Measurements from ENCODE around the gene LRRC56. TPM values are rescaled to one million over a fixed set of nuclear protein-coding genes. Genes with fewer than 3 reads are reported as not detected.
A peak's percentile ranks its signal among the peaks of the same experiment; 100 is the strongest.

Gene LRRC56
- total and polyA plus RNA-seq, 2 experiments from 2014 or later, result 2.5 to 4.5 TPM

DNA sequence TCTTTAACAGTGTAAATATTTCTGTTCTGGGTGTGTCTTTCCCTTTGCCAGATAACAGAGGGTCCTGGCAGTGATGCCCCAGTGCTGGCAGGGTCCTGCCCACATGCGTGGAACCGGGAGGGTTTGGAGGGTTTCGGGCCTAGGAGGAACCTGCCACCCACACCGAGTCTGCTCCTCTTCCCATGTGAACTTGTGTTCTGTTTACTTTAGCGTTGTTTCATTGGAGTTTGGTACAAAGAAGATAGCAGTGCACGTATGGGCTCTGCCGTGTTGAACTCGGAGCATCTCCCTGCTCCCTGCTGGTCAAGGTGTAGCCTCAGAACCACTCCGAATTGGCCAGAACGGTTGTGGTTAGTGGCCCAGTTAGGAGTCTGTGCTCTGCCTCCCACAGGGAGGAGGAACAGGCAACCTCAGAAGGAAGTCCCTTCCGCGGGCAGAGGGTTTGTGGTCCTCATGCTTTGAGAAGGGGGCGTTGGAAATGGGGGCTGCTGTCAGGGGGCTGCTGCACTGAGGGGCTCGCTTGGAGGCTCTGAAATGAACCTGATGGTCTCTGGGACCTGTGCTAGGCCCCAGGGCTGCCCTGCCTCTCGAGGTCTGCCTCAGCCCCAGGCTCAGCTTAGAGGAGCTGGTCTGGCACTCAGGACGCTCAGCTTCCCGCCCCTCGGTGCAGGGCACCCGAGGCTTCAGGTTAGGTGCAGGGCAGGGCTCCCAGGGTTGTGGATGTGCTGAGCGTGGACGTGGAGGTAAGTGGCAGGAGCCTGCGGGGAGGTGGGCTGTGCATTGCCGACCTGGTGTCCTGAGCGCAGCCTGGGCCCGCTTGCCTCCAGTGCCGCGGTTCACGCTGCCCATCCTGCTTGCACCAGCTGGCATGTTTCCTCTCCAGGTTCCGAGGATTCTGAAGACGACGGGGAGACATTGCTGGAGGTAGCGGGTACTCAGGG lies 49.3 kb downstream of the LRRC56 start:
- DNase-seq (ENCODE audit: low read depth in 1 of 2, low spot score in 1 of 2), result no peak
- H3K36me3 ChIP-seq, result peaks cover 25% of the 10 kb centered on the region
- H3K4me3 ChIP-seq, result no peak overlapping the region
- H3K9me3 ChIP-seq (ENCODE audit: low read depth), result no peaks in the 10 kb centered on the region
- no peaks in the 10 kb centered on the region for H3K27me3 ChIP-seq
- no peak overlapping the region for H3K27ac ChIP-seq
- no peaks in the 10 kb centered on the region for H3K4me1 ChIP-seq (ENCODE audit: low read depth)
- TF ChIP-seq, protein P1, sequence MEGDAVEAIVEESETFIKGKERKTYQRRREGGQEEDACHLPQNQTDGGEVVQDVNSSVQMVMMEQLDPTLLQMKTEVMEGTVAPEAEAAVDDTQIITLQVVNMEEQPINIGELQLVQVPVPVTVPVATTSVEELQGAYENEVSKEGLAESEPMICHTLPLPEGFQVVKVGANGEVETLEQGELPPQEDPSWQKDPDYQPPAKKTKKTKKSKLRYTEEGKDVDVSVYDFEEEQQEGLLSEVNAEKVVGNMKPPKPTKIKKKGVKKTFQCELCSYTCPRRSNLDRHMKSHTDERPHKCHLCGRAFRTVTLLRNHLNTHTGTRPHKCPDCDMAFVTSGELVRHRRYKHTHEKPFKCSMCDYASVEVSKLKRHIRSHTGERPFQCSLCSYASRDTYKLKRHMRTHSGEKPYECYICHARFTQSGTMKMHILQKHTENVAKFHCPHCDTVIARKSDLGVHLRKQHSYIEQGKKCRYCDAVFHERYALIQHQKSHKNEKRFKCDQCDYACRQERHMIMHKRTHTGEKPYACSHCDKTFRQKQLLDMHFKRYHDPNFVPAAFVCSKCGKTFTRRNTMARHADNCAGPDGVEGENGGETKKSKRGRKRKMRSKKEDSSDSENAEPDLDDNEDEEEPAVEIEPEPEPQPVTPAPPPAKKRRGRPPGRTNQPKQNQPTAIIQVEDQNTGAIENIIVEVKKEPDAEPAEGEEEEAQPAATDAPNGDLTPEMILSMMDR (IDR thresholded peaks at IDR 0.05; ENCODE audit: low read depth, low read length), result no peak

DNA sequence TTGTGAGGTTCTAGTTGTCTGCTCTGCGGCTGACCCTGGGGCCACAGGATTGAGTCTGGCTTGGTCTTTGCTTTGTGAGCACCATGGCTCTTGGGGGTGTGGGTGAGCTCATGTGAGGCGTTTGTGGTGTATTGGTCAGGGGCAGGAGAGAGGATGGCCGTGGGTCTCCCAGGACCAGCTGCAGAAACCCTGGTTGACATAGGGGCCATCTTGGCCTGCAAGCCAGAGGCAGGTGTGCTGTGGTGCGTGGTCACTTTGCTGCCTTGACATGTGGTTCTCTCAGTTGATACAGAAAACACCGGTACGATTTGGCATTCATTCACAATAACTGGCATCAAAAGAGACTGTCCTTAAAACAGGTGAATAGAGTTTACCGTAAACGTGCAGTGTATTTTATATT lies 50.2 kb downstream of the LRRC56 start:
- Histone ChIP-seq H3K27ac (no peak overlapping the region), H3K36me3 (peaks cover 29% of the 10 kb centered on the region), H3K4me3 (no peak overlapping the region), H3K9me3 (ENCODE audit: low read depth) (no peaks in the 10 kb centered on the region), H3K27me3 (no peaks in the 10 kb centered on the region), H3K4me1 (ENCODE audit: low read depth) (no peaks in the 10 kb centered on the region)
- TF ChIP-seq, protein P1 (IDR thresholded peaks at IDR 0.05; ENCODE audit: low read depth, low read length), result no peak
- no peak for DNase-seq (ENCODE audit: low read depth in 1 of 2, low spot score in 1 of 2)

DNA sequence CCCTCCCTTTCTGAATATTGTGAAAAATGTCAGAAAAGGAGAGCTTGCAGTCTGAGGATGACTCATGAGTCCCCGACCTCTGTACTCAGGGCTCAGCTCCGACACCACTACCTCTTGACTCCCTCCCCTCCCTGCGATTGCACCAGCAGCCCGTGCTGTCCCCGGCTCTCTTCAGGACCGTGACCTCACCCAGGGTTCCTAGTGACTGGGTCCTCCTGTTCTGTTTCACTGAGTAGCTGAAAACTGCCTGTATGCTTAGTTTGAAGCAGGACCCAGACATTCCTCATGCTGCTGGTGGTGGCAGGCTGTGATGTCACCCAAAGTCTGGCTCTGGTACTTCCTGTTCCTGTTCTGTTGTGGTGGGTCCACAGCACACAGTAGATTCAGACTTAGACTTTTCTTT lies 50.7 kb downstream of the LRRC56 start:
- TF ChIP-seq, protein P1 (IDR thresholded peaks at IDR 0.05; ENCODE audit: low read depth, low read length), result no peak
- Histone ChIP-seq H3K36me3 (peaks cover 34% of the 10 kb centered on the region), H3K4me1 (ENCODE audit: low read depth) (no peaks in the 10 kb centered on the region), H3K27ac (no peak overlapping the region), H3K4me3 (no peak overlapping the region), H3K9me3 (ENCODE audit: low read depth) (no peaks in the 10 kb centered on the region), H3K27me3 (no peaks in the 10 kb centered on the region)
- DNase-seq (ENCODE audit: low read depth in 1 of 2, low spot score in 1 of 2), result peak in 1 of 2 donors; percentile 71

DNA sequence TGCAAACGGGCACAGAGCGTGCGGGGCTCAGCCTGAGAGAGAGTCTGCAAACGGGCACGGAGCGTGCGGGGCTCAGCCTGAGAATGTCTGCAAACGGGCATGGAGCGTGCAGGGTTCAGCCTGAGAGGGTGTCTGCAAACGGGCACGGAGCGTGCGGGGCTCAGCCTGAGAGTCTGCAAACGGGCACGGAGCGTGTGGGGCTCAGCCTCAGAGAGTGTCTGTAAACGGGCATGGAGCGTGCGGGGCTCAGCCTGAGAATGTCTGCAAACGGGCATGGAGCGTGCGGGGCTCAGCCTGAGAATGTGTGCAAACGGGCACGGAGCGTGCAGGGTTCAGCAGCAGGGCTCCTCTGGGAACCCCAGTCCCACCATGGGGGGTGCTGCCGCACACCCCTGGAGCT lies 52.5 kb downstream of the LRRC56 start:
- TF ChIP-seq, protein P1 (IDR thresholded peaks at IDR 0.05; ENCODE audit: low read depth, low read length), result no peak
- H3K9me3 ChIP-seq (ENCODE audit: low read depth), result no peaks in the 10 kb centered on the region
- H3K27me3 ChIP-seq, result no peaks in the 10 kb centered on the region
- peaks cover 37% of the 10 kb centered on the region for H3K36me3 ChIP-seq
- no peak overlapping the region for H3K27ac ChIP-seq
- no peaks in the 10 kb centered on the region for H3K4me1 ChIP-seq (ENCODE audit: low read depth)
- no peak overlapping the region for H3K4me3 ChIP-seq
- DNase-seq (ENCODE audit: low read depth in 1 of 2, low spot score in 1 of 2), result no peak

DNA sequence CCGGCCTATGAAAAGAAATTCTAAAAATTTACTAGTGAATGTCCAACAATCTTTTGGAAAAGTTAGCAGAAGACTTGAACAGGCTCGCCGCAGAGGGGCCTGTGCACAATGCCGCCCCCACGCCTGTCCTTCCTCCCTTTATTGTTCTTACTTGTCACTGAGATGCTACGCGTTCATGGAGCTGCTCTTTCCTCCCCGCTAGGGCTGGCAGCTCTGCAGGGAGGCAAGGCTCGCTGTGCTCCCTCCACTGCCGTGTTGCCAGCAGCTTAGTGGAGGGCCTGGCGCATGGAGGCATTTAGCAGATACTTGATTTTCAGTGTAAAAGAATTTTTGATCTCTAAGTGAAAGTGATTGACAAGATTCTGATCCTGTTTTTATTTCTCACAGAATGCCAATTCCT lies 53.7 kb downstream of the LRRC56 start:
- TF ChIP-seq, protein P1 (IDR thresholded peaks at IDR 0.05; ENCODE audit: low read depth, low read length), result no peak
- DNase-seq (ENCODE audit: low read depth in 1 of 2, low spot score in 1 of 2), result no peak
- H3K4me3 ChIP-seq, result no peak overlapping the region
- no peaks in the 10 kb centered on the region for H3K27me3 ChIP-seq
- H3K4me1 ChIP-seq (ENCODE audit: low read depth), result no peaks in the 10 kb centered on the region
- no peaks in the 10 kb centered on the region for H3K9me3 ChIP-seq (ENCODE audit: low read depth)
- H3K36me3 ChIP-seq, result peaks cover 42% of the 10 kb centered on the region
- no peak overlapping the region for H3K27ac ChIP-seq

Measured in cardiac muscle cell (in vitro differentiated cells and primary cell).